GM18907 (cell line): ENCODE data around the gene BRSK2.
"Not testable (repeated sequence)": the region's sequence is repeated elsewhere in the genome, so short reads cannot be mapped to it uniquely, and the experiment has no call there.

Source experiments
- ATAC-seq: cut with Tn5 transposase; IDR thresholded peaks from one replicate; pipeline ENCODE4 v1.9.1; 2021; ENCODE audit warnings: mild to moderate bottlenecking, moderate library complexity; ENCODE audit not compliant: unreplicated experiment

BRSK2 gene

GRCh38 chr11:1508491-1508891 is 118.8 kb downstream of the BRSK2 start:
- ATAC-seq, result no peak

DNA sequence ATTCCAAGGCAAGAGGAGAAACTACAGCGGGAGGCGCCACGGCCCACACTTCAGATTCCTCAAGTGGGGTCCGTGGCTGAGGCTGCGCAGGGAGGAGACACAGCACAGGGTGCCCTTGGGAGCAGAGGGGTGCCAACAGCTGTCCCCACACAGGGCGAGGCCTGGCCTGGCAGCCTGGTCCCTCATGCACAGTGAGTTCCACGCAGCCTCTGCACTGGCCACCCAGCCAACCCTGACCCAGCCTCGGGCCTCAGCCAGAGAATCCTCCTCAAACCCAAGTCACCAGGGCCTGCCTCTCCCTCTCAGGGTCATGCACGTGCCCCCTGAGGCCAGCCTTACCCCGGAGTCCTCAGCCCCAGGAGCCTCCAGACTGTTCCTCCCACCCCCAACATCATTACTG is 119.3 kb downstream of the BRSK2 start:
- no peak for ATAC-seq

DNA sequence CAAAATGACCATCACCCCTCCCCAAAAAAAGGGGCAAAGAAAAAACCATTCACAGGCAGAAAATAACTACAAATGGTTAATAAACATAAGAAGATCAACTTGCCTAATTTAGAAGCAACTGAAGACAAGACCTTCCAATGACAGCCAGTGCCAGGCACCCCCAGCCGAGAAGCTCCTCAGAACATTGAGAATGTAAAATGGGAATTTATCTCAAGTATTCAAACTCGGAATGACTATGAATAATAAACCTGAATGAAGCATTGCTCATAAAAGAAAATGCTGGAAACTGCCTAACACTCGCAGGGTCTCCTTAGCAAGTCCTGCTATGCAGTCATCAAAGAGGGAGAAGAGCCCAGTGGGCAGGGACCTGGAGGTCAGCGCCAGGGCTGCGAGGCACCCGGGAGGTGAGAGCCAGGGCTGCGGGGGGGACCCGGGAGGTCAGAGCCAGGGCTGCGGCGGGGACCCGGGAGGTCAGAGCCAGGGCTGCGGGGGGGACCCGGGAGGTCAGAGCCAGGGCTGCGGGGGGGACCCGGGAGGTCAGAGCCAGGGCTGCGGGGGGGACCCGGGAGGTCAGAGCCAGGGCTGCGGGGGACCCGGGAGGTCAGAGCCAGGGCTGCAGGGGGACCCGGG is 120.0 kb downstream of the BRSK2 start:
- ATAC-seq, result no peak

DNA sequence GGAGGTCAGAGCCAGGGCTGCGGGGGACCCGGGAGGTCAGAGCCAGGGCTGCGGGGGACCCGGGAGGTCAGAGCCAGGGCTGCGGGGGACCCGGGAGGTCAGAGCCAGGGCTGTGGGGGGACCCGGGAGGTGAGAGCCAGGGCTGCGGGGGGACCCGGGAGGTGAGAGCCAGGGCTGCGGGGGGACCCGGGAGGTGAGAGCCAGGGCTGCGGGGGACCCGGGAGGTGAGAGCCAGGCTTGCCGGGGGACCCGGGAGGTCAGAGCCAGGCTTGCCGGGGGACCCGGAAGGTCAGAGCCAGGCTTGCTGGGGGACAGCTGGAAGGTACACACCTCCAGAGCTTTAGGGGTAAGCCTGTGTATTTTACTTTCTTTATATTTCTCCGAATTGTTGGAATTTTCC is 120.6 kb downstream of the BRSK2 start:
- ATAC-seq, result not testable (repeated sequence)

DNA sequence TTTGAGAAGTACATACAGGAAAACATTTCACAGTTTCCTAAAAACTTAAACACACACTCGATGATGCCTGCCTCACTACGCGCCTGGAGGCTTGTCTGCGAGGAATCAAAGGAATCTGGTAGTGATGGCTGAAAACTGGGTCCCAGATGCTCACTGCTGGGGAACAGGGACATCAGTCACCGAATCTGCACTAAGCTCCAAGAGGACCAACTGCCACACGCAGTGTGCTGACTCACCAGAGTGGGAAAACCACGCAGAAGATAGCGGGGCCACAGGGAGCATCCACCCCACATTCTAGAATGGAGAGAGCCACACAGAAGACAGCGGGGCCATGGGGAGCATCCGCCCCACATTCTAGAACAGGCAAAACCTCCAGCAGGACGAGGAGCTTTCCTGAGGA is 121.2 kb downstream of the BRSK2 start:
- no peak for ATAC-seq

DNA sequence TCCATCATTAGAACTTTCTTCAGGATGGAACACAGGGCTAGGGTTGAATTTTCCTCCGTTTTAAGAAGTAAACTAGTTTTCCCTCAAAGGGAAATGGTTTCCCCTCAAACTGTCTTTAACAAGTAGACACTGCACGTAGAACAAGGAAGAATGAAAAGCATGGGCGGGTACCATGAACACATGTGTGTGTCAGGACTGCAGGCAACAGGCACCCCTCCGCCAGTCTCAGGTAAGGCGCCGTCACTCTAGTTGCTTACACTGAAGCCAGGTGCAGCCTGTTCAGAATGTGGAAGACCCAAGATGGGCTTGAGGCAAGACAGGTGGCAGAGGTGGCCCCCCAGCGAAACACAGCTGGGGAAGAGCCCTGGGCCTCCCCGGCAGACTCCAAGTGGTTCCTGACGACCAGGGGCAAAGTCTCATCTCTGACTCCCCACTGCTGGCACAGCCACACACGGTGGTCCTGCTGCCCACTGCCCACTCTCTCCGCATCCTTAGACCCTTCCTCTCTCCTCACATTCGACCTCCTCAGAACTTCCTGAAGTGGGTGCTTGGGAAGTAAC is 122.3 kb downstream of the BRSK2 start:
- no peak for ATAC-seq
